H9 (cell line): ENCODE data around the gene UBE3C. TPM values are rescaled to one million over a fixed set of nuclear protein-coding genes. Genes with fewer than 3 reads are reported as not detected.

Source experiments
- DNase-seq: peaks from one replicate; pipeline ENCODE4 v3.0.0-alpha.2; 2017
- H2AFZ ChIP-seq: one replicate; pipeline ENCODE4 v1.6.1; 2013; ENCODE audit warnings: mild to moderate bottlenecking, low read length, control low read depth, moderate library complexity
- H2AK5ac ChIP-seq: 2 replicates; pipeline ENCODE4 v1.6.1; 2013; ENCODE audit warnings: low read length, control low read depth, mixed read lengths; ENCODE audit not compliant: insufficient read length
- H2BK120ac ChIP-seq: one replicate; pipeline ENCODE4 v1.6.1; 2013; ENCODE audit warnings: low read depth, mild to moderate bottlenecking, low read length, control low read depth, inconsistent platforms; ENCODE audit not compliant: poor library complexity, severe bottlenecking
- H2BK12ac ChIP-seq: 2 replicates; pipeline ENCODE4 v1.6.1; 2013; ENCODE audit warnings: low read length, control low read depth, mixed read lengths, low read depth; ENCODE audit not compliant: insufficient read length
- H2BK15ac ChIP-seq: 2 replicates; pipeline ENCODE4 v1.6.1; 2013; ENCODE audit warnings: low read depth, low read length, control low read depth
- H2BK20ac ChIP-seq: one replicate; pipeline ENCODE4 v1.6.1; 2013; ENCODE audit warnings: low read depth, mild to moderate bottlenecking, low read length, control low read depth, inconsistent platforms; ENCODE audit not compliant: poor library complexity, severe bottlenecking
- H2BK5ac ChIP-seq: 2 replicates; pipeline ENCODE4 v1.6.1; 2013; ENCODE audit warnings: low read length, control low read depth, mixed read lengths; ENCODE audit not compliant: insufficient read length
- H3K14ac ChIP-seq: 2 replicates; pipeline ENCODE4 v1.6.1; 2013; ENCODE audit warnings: low read length, control low read depth; ENCODE audit not compliant: insufficient read depth
- H3K18ac ChIP-seq: 2 replicates; pipeline ENCODE4 v1.6.1; 2013; ENCODE audit warnings: low read depth, mild to moderate bottlenecking, mixed read lengths, low read length, control low read depth; ENCODE audit not compliant: insufficient read length
- H3K23ac ChIP-seq: 2 replicates; pipeline ENCODE4 v1.6.1; 2013; ENCODE audit warnings: low read length, control low read depth, mixed read lengths, low read depth; ENCODE audit not compliant: insufficient read length
- H3K23me2 ChIP-seq: 2 replicates; pipeline ENCODE4 v1.6.1; 2013; ENCODE audit warnings: low read depth, mild to moderate bottlenecking, mixed read lengths, low read length, control low read depth; ENCODE audit not compliant: insufficient read length, poor library complexity, severe bottlenecking
- H3K27ac ChIP-seq: 2 replicates; pipeline ENCODE4 v1.5.1; 2013; ENCODE audit warnings: low read length, control low read depth, mixed read lengths, low read depth; ENCODE audit not compliant: insufficient read length
- H3K27me3 ChIP-seq: 2 replicates; pipeline ENCODE4 v1.6.1; 2013; ENCODE audit warnings: low read length, control low read depth, inconsistent platforms; ENCODE audit not compliant: insufficient read depth
- H3K4ac ChIP-seq: 2 replicates; pipeline ENCODE4 v1.6.1; 2013; ENCODE audit warnings: low read depth, mild to moderate bottlenecking, control low read depth, inconsistent platforms, low read length, moderate library complexity
- H3K4me1 ChIP-seq: 2 replicates; pipeline ENCODE4 v1.6.1; 2013; ENCODE audit warnings: low read length, control low read depth, inconsistent platforms; ENCODE audit not compliant: insufficient read depth
- H3K4me2 ChIP-seq: 2 replicates; pipeline ENCODE4 v1.6.1; 2013; ENCODE audit warnings: low read length, control low read depth, mixed read lengths; ENCODE audit not compliant: insufficient read length, insufficient read depth
- H3K56ac ChIP-seq: 2 replicates; pipeline ENCODE4 v1.6.1; 2013; ENCODE audit warnings: low read depth, mild to moderate bottlenecking, mixed read lengths, low read length, control low read depth; ENCODE audit not compliant: insufficient read length
- H3K79me1 ChIP-seq: 2 replicates; pipeline ENCODE4 v1.6.1; 2013; ENCODE audit warnings: low read depth, mild to moderate bottlenecking, moderate library complexity, low read length, control low read depth, inconsistent platforms; ENCODE audit not compliant: insufficient read depth, poor library complexity, severe bottlenecking
- H3K79me2 ChIP-seq: 2 replicates; pipeline ENCODE4 v1.6.1; 2013; ENCODE audit warnings: low read length, control low read depth, inconsistent platforms; ENCODE audit not compliant: insufficient read depth
- H3K9ac ChIP-seq: 2 replicates; pipeline ENCODE4 v1.6.1; 2013; ENCODE audit warnings: low read length, control low read depth, mixed read lengths; ENCODE audit not compliant: insufficient read length; ENCODE audit errors: extremely low read depth
- H3K9me3 ChIP-seq: one replicate; pipeline ENCODE4 v1.6.1; 2013; ENCODE audit warnings: low read depth, low read length, inconsistent platforms; ENCODE audit not compliant: control insufficient read depth
- H3T11ph ChIP-seq: one replicate; pipeline ENCODE4 v1.6.1; 2013; ENCODE audit warnings: mild to moderate bottlenecking, low read length, control low read depth, inconsistent platforms
- H4K20me1 ChIP-seq: one replicate; pipeline ENCODE4 v1.6.1; 2013; ENCODE audit not compliant: control insufficient read depth, insufficient read length, insufficient read depth
- H4K5ac ChIP-seq: 2 replicates; pipeline ENCODE4 v1.6.1; 2013; ENCODE audit warnings: low read depth, mild to moderate bottlenecking, mixed read lengths, low read length, control low read depth; ENCODE audit not compliant: insufficient read length
- H4K8ac ChIP-seq: replicated peaks from 2 replicates; pipeline ENCODE4 v1.6.1; 2013; ENCODE audit warnings: low read length, control low read depth, mixed read lengths, low read depth; ENCODE audit not compliant: insufficient read length
- H4K91ac ChIP-seq: 2 replicates; pipeline ENCODE4 v1.6.1; 2013; ENCODE audit warnings: low read depth, mild to moderate bottlenecking, moderate library complexity, mixed read lengths, low read length, control low read depth; ENCODE audit not compliant: insufficient read length
- H3K27ac Mint-ChIP-seq, 3 experiments: 2 replicates in 2 of 3; 3 replicates in 1 of 3; pipeline ENCODE4 v1.8.0; 2020 to 2021; ENCODE audit warnings: mixed read lengths in 3 of 3, mild to moderate bottlenecking in 1 of 3, moderate library complexity in 1 of 3
- H3K27me3 Mint-ChIP-seq: 2 replicates; pipeline ENCODE4 v1.8.0; 2021; ENCODE audit warnings: low read depth, mild to moderate bottlenecking, moderate library complexity, mixed read lengths
- H3K36me3 Mint-ChIP-seq, 3 experiments: 2 replicates in 2 of 3; 3 replicates in 1 of 3; pipeline ENCODE4 v1.8.0; 2020 to 2021; ENCODE audit warnings: low read depth in 3 of 3, mixed read lengths in 3 of 3; ENCODE audit not compliant: insufficient read depth in 1 of 3
- H3K4me1 Mint-ChIP-seq, 2 experiments: 2 replicates each; pipeline ENCODE4 v1.8.0; 2020; ENCODE audit warnings: mixed read lengths in 2 of 2
- H3K4me3 Mint-ChIP-seq, 2 experiments: 2 replicates in 1 of 2; 3 replicates in 1 of 2; pipeline ENCODE4 v1.8.0; 2020 to 2021; ENCODE audit warnings: mild to moderate bottlenecking in 2 of 2, mixed read lengths in 2 of 2, moderate library complexity in 1 of 2
- H3K9me3 Mint-ChIP-seq, 2 experiments: 2 replicates in 1 of 2; 3 replicates in 1 of 2; pipeline ENCODE4 v1.8.0; 2020; ENCODE audit warnings: mild to moderate bottlenecking in 2 of 2, mixed read lengths in 2 of 2, moderate library complexity in 1 of 2
- CTCF ChIP-seq: fragments of 200-600 bp; sonication (generic); conservative IDR thresholded peaks from 3 replicates; pipeline ENCODE4 v1.8.0; 2021; ENCODE audit warnings: antibody characterized with exemption, mild to moderate bottlenecking
- WGBS: extraction: QIAGEN DNeasy Blood & Tissue Kit; methylation state at CpG from one replicate; pipeline ENCODE4 v1.1.7; 2013; ENCODE audit warnings: missing lambda C conversion rate, low lambda C conversion rate, mixed read lengths; ENCODE audit not compliant: insufficient read length; ENCODE audit errors: extremely low coverage; 5-methylcytosine and 5-hydroxymethylcytosine counted together
- total RNA-seq: library from RNA; stranded (reverse); gene quantifications from 2 replicates; pipeline ENCODE4 v1.2.1, GENCODE V29; 2021

Gene UBE3C
- total RNA-seq, 1 experiment from 2014 or later: 63.3 TPM

GRCh38 chr7:157244516-157245294 lies 106.0 kb downstream of the UBE3C start:
- Histone ChIP-seq H3T11ph (no peak overlapping the region), H3K4me2 (no peak overlapping the region), H3K18ac (no peak overlapping the region), H3K23ac (no peak overlapping the region), H3K56ac (no peak overlapping the region), H3K23me2 (no peaks in the 10 kb centered on the region), H3K27me3 (0 out of 2 replicates have a peak, but pooled peaks cover under 1% of the 10 kb centered on the region), H3K79me2 (no peaks in the 10 kb centered on the region), H3K4ac (no peak overlapping the region), H2BK20ac (no peak overlapping the region), H2BK5ac (no peak overlapping the region), H4K8ac (no peak overlapping the region), H3K14ac (no peak overlapping the region), H4K20me1 (no peaks in the 10 kb centered on the region), H3K79me1 (no peaks in the 10 kb centered on the region), H3K9me3 (no peaks in the 10 kb centered on the region), H2BK12ac (no peak overlapping the region), H4K91ac (no peak overlapping the region), H2AFZ (no peak overlapping the region), H2BK15ac (no peak overlapping the region), H4K5ac (no peak overlapping the region), H2BK120ac (no peak overlapping the region), H3K27ac (no peak overlapping the region), H3K4me1 (no peaks in the 10 kb centered on the region), H2AK5ac (no peak overlapping the region), H3K9ac (no peak overlapping the region)
- Mint-ChIP-seq H3K9me3 (no peaks in the 10 kb centered on the region), H3K27ac (no peak overlapping the region), H3K36me3 (peaks cover 9 to 28% (median 15%) of the 10 kb centered on the region in 3 experiments; a peak in 6 of 7 replicates), H3K27me3 (no peaks in the 10 kb centered on the region), H3K4me1 (peaks cover 0 to 6% of the 10 kb centered on the region in 2 experiments; a peak in 1 of 4 replicates), H3K4me3 (no peak overlapping the region)
- TF ChIP-seq CTCF: no peak
- no CpG with 5 or more reads among the region's 6 CpGs for WGBS
- DNase-seq: no peak
